Endothelial cell of umbilical vein (primary cell): ENCODE measurements around the gene NUB1. TPM values are rescaled to one million over a fixed set of nuclear protein-coding genes. Genes with fewer than 3 reads are reported as not detected.

Experiments
- BruUV-seq: library from RNA; stranded (reverse); fragments of 400-500 nt; replicated peaks from 2 replicates; lab custom pipeline; 2021; lab: Mats Ljungman, UMichigan
- CTCF ChIA-PET: fragments of 300-600, 350-600 bp; sonication (Branson Sonifier 250); formaldehyde crosslinking; loops from one replicate; lab custom pipeline; 2021; ENCODE audit warnings: antibody characterized with exemption, inconsistent platforms; lab: Charles Lee
- POLR2A ChIA-PET: fragments of 300-600, 350-600 bp; sonication (Branson Sonifier 250); formaldehyde crosslinking; loops from one replicate; lab custom pipeline; 2021; ENCODE audit warnings: antibody characterized with exemption, inconsistent platforms; lab: Charles Lee
- DNase-seq: peaks from one replicate; pipeline ENCODE4 v3.0.0-alpha.2; 2011; ENCODE audit warnings: low read depth, low spot score
- FAIRE-seq: peaks from 2 replicates; lab custom pipeline; 2011; peaks lifted over from hg19 to GRCh38; lab: Jason Lieb, UNC
- H2AFZ ChIP-seq: 2 replicates; pipeline ENCODE4 v1.6.0; 2012; ENCODE audit warnings: low read depth, low read length, control low read depth, inconsistent platforms
- H3K27ac ChIP-seq: 2 replicates; pipeline ENCODE4 v1.5.1; 2011; ENCODE audit warnings: low read depth, mild to moderate bottlenecking, control low read depth, low read length, moderate library complexity; ENCODE audit not compliant: insufficient read depth
- H3K27me3 ChIP-seq, 2 experiments: 2 replicates each; pipeline versions ENCODE4 v1.6.0 to v1.6.1; 2011; ENCODE audit warnings: low read length in 2 of 2, mixed read lengths in 1 of 2; ENCODE audit not compliant: control insufficient read depth in 2 of 2, insufficient read depth in 2 of 2
- H3K36me3 ChIP-seq, 2 experiments: 2 replicates in 1 of 2; 3 replicates in 1 of 2; pipeline ENCODE4 v1.5.1; 2011; ENCODE audit warnings: low read length in 2 of 2, mild to moderate bottlenecking in 1 of 2, moderate library complexity in 1 of 2; ENCODE audit not compliant: control insufficient read depth in 2 of 2, insufficient read depth in 2 of 2; ENCODE audit errors: extremely low read depth in 1 of 2
- H3K4me1 ChIP-seq: 3 replicates; pipeline ENCODE4 v1.5.1; 2011; ENCODE audit warnings: mild to moderate bottlenecking, low read length; ENCODE audit not compliant: control insufficient read depth, insufficient read depth; ENCODE audit errors: extremely low read depth
- H3K4me2 ChIP-seq: 2 replicates; pipeline ENCODE4 v1.6.1; 2011; ENCODE audit warnings: low read length, control low read depth, mixed read lengths; ENCODE audit not compliant: insufficient read depth
- H3K4me3 ChIP-seq, 3 experiments: fragments of 200-600 bp in 1 of 3; sonication (generic), shearing (Covaris generic) in 1 of 3; replicated peaks in 1 of 3; 2 replicates each; pipeline ENCODE4 v1.5.1; 2011 to 2016; ENCODE audit warnings: control low read depth in 3 of 3, low read length in 3 of 3, mild to moderate bottlenecking in 2 of 3, inconsistent platforms in 1 of 3, low read depth in 1 of 3, moderate library complexity in 1 of 3; ENCODE audit not compliant: insufficient read depth in 1 of 3
- H3K79me2 ChIP-seq: 2 replicates; pipeline ENCODE4 v1.6.0; 2012; ENCODE audit warnings: low read length, inconsistent platforms; ENCODE audit not compliant: control insufficient read depth, insufficient read depth
- H3K9ac ChIP-seq: replicated peaks from 2 replicates; pipeline ENCODE3; 2011; ENCODE audit warnings: low read length, control low read depth; ENCODE audit not compliant: insufficient read depth; ENCODE audit errors: extremely low read depth
- H3K9me1 ChIP-seq: replicated peaks from 3 replicates; pipeline ENCODE4 v1.6.0; 2011; ENCODE audit warnings: mild to moderate bottlenecking, low read length; ENCODE audit not compliant: control insufficient read depth, insufficient read depth; ENCODE audit errors: extremely low read depth
- H3K9me3 ChIP-seq: replicated peaks from 2 replicates; pipeline ENCODE4 v1.5.1; 2012; ENCODE audit warnings: low read length, inconsistent platforms; ENCODE audit not compliant: control insufficient read depth, insufficient read depth
- H4K20me1 ChIP-seq: replicated peaks from 2 replicates; pipeline ENCODE3; 2011; ENCODE audit warnings: mild to moderate bottlenecking, low read length; ENCODE audit not compliant: control insufficient read depth, insufficient read depth; ENCODE audit errors: extremely low read depth
- CTCF ChIP-seq, 2 donors: IDR thresholded peaks; 1 replicate in 1 of 2; 2 replicates in 1 of 2; pipeline ENCODE4 v1.5.1; 2011; ENCODE audit warnings: low read length in 2 of 2, mild to moderate bottlenecking in 2 of 2, moderate library complexity in 2 of 2, control low read depth in 1 of 2, inconsistent platforms in 1 of 2, low read depth in 1 of 2; ENCODE audit not compliant: insufficient read depth in 1 of 2; ENCODE audit errors: extremely low read depth in 1 of 2
- EZH2 ChIP-seq: IDR thresholded peaks from 2 replicates; pipeline ENCODE4 v1.6.1; 2012; ENCODE audit warnings: borderline replicate concordance, low read depth, mild to moderate bottlenecking, moderate library complexity, low read length, inconsistent platforms; ENCODE audit not compliant: severe bottlenecking
- GATA2 ChIP-seq: IDR thresholded peaks from 2 replicates; pipeline ENCODE4 v1.7.0; 2011; ENCODE audit warnings: low read depth, mild to moderate bottlenecking, moderate library complexity, mixed read lengths, low read length; ENCODE audit not compliant: insufficient read length, insufficient read depth
- JUN ChIP-seq: IDR thresholded peaks from 2 replicates; pipeline ENCODE4 v1.6.1; 2011; ENCODE audit warnings: borderline replicate concordance, low read depth; ENCODE audit not compliant: insufficient read length, insufficient read depth
- POLR2A ChIP-seq: IDR thresholded peaks from 2 replicates; pipeline ENCODE4 v1.6.1; 2012; ENCODE audit warnings: low read depth, mild to moderate bottlenecking, control low read depth, low read length
- POLR2AphosphoS5 ChIP-seq: IDR thresholded peaks from 2 replicates; pipeline ENCODE4 v1.6.1; 2012; ENCODE audit warnings: low read depth, mild to moderate bottlenecking, control low read depth, low read length, moderate library complexity; ENCODE audit not compliant: insufficient read depth
- dilution Hi-C: fragments of 300-500 bp; cut with MboI; formaldehyde crosslinking; loops from one replicate; pipeline ENCODE4 v1.15.0; 2019; ENCODE audit warnings: low sequenced_read_pairs; ENCODE audit not compliant: extremely low pct_ligation_motif_present
- intact Hi-C: fragments of 100-400 bp; cut with micrococcal nuclease; formaldehyde crosslinking; loops from one replicate; pipeline ENCODE4 v1.10.0; 2022
- polyA plus RNA-seq, 4 experiments: library from polyadenylated mRNA; depleted of rRNA in 3 of 4; stranded (reverse) in 3 of 4; unstranded in 1 of 4; fragments of >200 nt; gene quantifications; 2 replicates each; pipeline versions ENCODE4 v1.2.1 to v1.2.3, GENCODE V29; 2011 to 2012; ENCODE audit warnings: missing spikeins in 1 of 4
- total RNA-seq: library from RNA; stranded (reverse); gene quantifications from 2 replicates; pipeline ENCODE4 v1.2.3, GENCODE V29; 2021
- TF ChIP-seq, protein P1 (sequence below): IDR thresholded peaks from 2 replicates; pipeline ENCODE4 v1.6.1; 2011; ENCODE audit not compliant: insufficient read depth, insufficient read length

The NUB1 gene
- total and polyA plus RNA-seq, 2 donors (not counting 3 experiments of a cell fraction or from before 2014, with no cell fraction given), result 28.0 to 46.2 TPM

DNA sequence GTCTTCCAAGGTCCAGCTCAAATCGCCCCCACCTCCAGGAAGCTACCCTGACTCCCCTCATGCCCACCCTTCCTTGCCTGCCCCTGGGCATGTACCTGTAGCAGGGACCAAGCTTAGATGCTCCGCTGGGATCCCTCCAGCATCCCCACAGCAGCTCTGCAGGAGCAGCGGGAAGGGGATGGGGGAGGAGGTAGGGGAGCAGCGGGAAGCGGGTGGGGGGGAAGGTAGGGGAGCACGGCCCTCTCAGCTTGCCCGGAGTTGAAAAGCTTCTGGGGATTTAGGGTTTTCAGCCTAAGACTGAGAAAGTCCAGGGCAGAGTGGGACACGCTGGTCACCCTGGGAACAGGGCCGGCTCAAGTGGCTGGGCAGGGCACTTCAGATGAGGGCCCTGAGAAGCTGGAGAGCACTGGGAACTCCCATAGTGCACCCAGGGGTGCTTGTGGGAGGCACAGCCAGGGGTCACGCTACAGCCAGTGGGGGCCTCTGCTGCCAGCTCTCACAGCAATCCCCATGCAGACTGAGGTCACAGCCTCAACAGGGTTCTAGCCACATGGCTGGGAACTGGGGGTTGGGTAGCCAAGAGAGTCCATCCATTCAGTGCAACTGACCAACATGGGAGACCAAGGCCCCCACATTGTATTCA lies 54.8 kb downstream of the NUB1 start:
- no TSS peak for BruUV-seq
- no peak for TF ChIP-seq EZH2
- TF ChIP-seq POLR2A, result no peak
- TF ChIP-seq, protein P1, sequence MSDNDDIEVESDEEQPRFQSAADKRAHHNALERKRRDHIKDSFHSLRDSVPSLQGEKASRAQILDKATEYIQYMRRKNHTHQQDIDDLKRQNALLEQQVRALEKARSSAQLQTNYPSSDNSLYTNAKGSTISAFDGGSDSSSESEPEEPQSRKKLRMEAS, result no peak
- TF ChIP-seq JUN, result no peak
- no peak for TF ChIP-seq GATA2
- no peak for TF ChIP-seq POLR2AphosphoS5
- Histone ChIP-seq H3K36me3 (no peaks in the 10 kb centered on the region), H4K20me1 (no peaks in the 10 kb centered on the region), H2AFZ (no peak overlapping the region), H3K4me2 (no peak overlapping the region), H3K9ac (no peak overlapping the region), H3K4me3 (no peak overlapping the region), H3K9me3 (no peaks in the 10 kb centered on the region), H3K9me1 (no peaks in the 10 kb centered on the region), H3K79me2 (no peaks in the 10 kb centered on the region), H3K27ac (no peak overlapping the region), H3K4me1 (no peaks in the 10 kb centered on the region), H3K27me3 (no peaks in the 10 kb centered on the region)
- DNase-seq (no peak), FAIRE-seq (no peak)
- dilution Hi-C loops (no loop called here), intact Hi-C loops (no loop called here)
- POLR2A ChIA-PET, result no interaction called here
- CTCF ChIA-PET, result interaction anchor here (1.1 kb wide), 1 partner anchor 52 kb away, joined by 4 read pairs; no protein-coding TSS in a partner anchor

DNA sequence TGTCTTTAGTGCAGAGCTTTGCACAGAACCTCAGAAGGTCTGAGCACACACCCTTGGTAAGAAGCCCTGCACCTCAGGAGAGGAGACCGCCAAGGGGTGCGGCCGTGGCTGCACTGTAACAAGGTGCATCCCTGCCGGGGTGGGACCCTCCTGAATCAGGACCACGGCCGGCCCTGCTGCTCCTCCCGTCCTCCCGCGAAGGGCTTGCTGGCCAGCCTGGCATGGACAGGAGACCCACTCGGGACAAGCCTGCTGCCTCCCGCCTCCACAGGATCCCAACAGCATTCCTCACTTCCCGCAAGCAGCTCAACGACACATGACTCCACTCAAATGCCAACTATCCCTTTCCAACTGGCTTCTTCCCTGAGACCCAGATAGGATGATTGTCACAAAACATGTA lies 55.4 kb downstream of the NUB1 start:
- Histone ChIP-seq H3K9me3 (no peaks in the 10 kb centered on the region), H3K4me3 (no peak overlapping the region), H3K9me1 (no peaks in the 10 kb centered on the region), H3K27ac (no peak overlapping the region), H3K79me2 (no peaks in the 10 kb centered on the region), H3K4me2 (no peak overlapping the region), H2AFZ (no peak overlapping the region), H4K20me1 (no peaks in the 10 kb centered on the region), H3K36me3 (no peaks in the 10 kb centered on the region), H3K27me3 (no peaks in the 10 kb centered on the region), H3K4me1 (no peaks in the 10 kb centered on the region), H3K9ac (no peak overlapping the region)
- FAIRE-seq, result no peak
- BruUV-seq, result no TSS peak
- TF ChIP-seq GATA2 (no peak), POLR2A (no peak), EZH2 (no peak), CTCF (IDR thresholded peaks at IDR 0.05; ENCODE audit: extremely low read depth in 1 of 2, insufficient read depth in 1 of 2, low read depth in 1 of 2, low read length in 2 of 2) (no peak)
- TF ChIP-seq, protein P1, result no peak
- CTCF ChIA-PET, result no interaction called here
- POLR2A ChIA-PET, result no interaction called here
- dilution Hi-C loops, result no loop called here
- DNase-seq, result no peak
- intact Hi-C loops, result no loop called here
